Measurements from ENCODE around the gene UFSP1.
"Not testable (repeated sequence)": the region's sequence is repeated elsewhere in the genome, so short reads cannot be mapped to it uniquely, and the experiment has no call there.

UFSP1 gene

GRCh38 chr7:100855515-100855914, 34.0 kb downstream of the UFSP1 start:
- TF ChIP-seq CTCF (IDR thresholded peaks at IDR 0.05; ENCODE audit: low read depth, low read length), result no peak
- no peak for TF ChIP-seq MAX (IDR thresholded peaks at IDR 0.05; ENCODE audit: low read depth, low read length)
- TF ChIP-seq MYC (IDR thresholded peaks at IDR 0.05; ENCODE audit: low read depth, low read length), result no peak
- TF ChIP-seq POLR2A (IDR thresholded peaks at IDR 0.05; ENCODE audit: extremely low read depth, insufficient read length), result no peak
- DNase-seq (ENCODE audit: low read depth), result no peak
- no peak overlapping the region for H3K4me3 ChIP-seq (ENCODE audit: low read depth, low read length)

GRCh38 chr7:100854899-100855298, 34.6 kb downstream of the UFSP1 start:
- not testable (repeated sequence) for H3K4me3 ChIP-seq (ENCODE audit: low read depth, low read length); DNase-seq (ENCODE audit: low read depth)

- TF ChIP-seq CTCF (IDR thresholded peaks at IDR 0.05; ENCODE audit: low read depth, low read length), result no peak
- TF ChIP-seq MYC (IDR thresholded peaks at IDR 0.05; ENCODE audit: low read depth, low read length), result no peak
- no peak for TF ChIP-seq MAX (IDR thresholded peaks at IDR 0.05; ENCODE audit: low read depth, low read length)
- no peak for TF ChIP-seq POLR2A (IDR thresholded peaks at IDR 0.05; ENCODE audit: extremely low read depth, insufficient read length)
- no peak for DNase-seq (ENCODE audit: low read depth)
- H3K4me3 ChIP-seq (ENCODE audit: low read depth, low read length), result no peak overlapping the region
Observed at GRCh38 chr7:100854146-100854895, 35.2 kb downstream of the UFSP1 start.

GRCh38 chr7:100852048-100852872, 37.3 kb downstream of the UFSP1 start, which contains the start of gene SLC12A9:
Gene SLC12A9 (plus strand): TSS chr7:100852713. CDS start chr7:100854198, 1,485 bp downstream.
- peak; percentile 96 for DNase-seq (ENCODE audit: low read depth)
- peak; percentile 95 for TF ChIP-seq CTCF (IDR thresholded peaks at IDR 0.05; ENCODE audit: low read depth, low read length)
- peak; percentile 67 for TF ChIP-seq POLR2A (IDR thresholded peaks at IDR 0.05; ENCODE audit: extremely low read depth, insufficient read length)
- TF ChIP-seq MYC (IDR thresholded peaks at IDR 0.05; ENCODE audit: low read depth, low read length), result peak; percentile 96
- TF ChIP-seq MAX (IDR thresholded peaks at IDR 0.05; ENCODE audit: low read depth, low read length), result peak; percentile 98
- peak within 1 kb of the TSS; percentile 82 for H3K4me3 ChIP-seq (ENCODE audit: low read depth, low read length)

- H3K4me3 ChIP-seq (ENCODE audit: low read depth, low read length), result no peak overlapping the region
- TF ChIP-seq CTCF (IDR thresholded peaks at IDR 0.05; ENCODE audit: low read depth, low read length), result no peak
Observed at GRCh38 chr7:100847360-100847759, 42.2 kb downstream of the UFSP1 start.

GRCh38 chr7:100840470-100841100, 48.9 kb downstream of the UFSP1 start:
- TF ChIP-seq MYC (IDR thresholded peaks at IDR 0.05; ENCODE audit: low read depth, low read length), result no peak
- no peak for TF ChIP-seq POLR2A (IDR thresholded peaks at IDR 0.05; ENCODE audit: extremely low read depth, insufficient read length)
- TF ChIP-seq CTCF (IDR thresholded peaks at IDR 0.05; ENCODE audit: low read depth, low read length), result no peak
- no peak for TF ChIP-seq MAX (IDR thresholded peaks at IDR 0.05; ENCODE audit: low read depth, low read length)
- no peak for DNase-seq (ENCODE audit: low read depth)
- H3K4me3 ChIP-seq (ENCODE audit: low read depth, low read length), result no peak overlapping the region

More at GRCh38 chr7:100847360-100847759, 42.2 kb downstream of the UFSP1 start:
- no peak for DNase-seq (ENCODE audit: low read depth)
